Superior temporal gyrus (tissue), 1 donor: ENCODE measurements around the gene WNT10A.
"Not testable (repeated sequence)": the region's sequence is repeated elsewhere in the genome, so short reads cannot be mapped to it uniquely, and the experiment has no call there.

Experiments
- DNase-seq: peaks from one replicate; pipeline ENCODE4 v3.0.0-alpha.2; 2016; ENCODE audit errors: extremely low spot score

The WNT10A gene

DNA sequence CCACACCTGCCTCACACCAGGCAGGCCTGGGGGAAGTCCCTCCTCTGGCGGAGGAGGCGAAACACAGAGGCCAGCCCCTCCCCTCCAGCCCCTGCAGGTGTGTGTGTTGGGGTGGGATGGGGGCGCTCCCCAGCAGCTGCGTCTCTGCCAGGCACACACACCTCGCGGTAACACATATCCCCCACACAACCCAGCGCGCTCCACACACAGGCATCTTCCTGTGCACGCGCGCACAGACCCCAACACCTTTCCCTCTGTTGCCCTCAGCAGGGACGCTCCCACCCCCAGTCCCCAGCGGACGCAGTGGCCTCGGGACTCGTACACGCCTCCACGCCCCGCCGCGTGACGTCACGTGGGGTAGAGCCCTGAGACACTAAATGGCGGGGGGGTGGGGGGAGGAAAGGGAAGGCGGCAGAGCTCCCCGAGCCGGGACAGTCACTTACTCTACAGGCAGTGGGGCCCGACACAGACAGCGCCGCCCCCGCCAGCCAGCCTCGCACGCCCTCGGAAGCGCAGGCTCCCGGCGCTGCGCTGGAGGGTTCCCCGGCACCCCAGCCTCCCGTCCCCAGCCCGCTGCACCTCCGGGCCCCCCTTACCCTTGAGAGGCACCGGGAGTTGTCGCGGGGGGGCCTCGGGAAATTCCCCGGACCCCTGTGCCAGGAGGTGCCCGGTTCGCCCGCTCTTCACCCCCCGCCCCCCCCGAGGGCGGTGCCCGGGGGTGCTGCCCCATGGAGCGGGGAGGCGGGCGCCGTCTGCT, at the start of gene WNT10A:
WNT10A (plus strand) TSS at position 751 of the 757 bp plus-strand sequence. CDS start 144 bp downstream, outside the sequence.
- DNase-seq: no peak

DNA sequence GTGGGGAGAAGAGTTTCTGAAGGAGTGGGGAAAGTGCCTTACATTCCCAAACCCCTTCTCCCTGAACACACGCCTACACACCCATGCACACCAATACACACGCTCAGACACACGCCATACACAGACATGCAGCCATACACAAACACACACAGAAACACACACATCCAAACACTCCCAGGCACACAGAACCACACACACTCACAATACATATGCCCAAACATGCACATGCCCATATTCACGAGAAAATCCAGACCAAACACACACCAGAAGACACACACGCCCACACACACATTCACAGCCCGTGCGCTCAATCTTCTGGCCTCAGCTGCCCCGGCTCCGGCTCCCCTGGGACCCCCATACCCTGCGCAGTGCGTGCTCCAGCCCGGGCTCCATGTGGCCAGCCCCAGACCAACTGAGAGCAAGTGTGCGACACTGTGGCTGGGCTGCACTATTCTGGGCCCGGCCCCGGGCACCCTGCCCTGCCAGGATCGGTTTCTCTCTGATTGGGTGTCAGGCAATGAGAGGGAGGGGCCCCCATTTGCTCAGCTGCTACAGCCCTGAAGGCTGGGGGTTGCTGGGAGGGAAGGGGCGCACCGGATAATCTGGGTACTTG, 49.2 kb upstream of the WNT10A start, which contains the start of gene PRKAG3:
PRKAG3 (minus strand) TSS at position 426 of the 613 bp plus-strand sequence.
- DNase-seq: no peak

- no peak for DNase-seq
Measured at GRCh38 chr2:218832081-218832480, 48.6 kb upstream of the WNT10A start.

- no peak for DNase-seq
Measured at GRCh38 chr2:218832520-218832919, 48.1 kb upstream of the WNT10A start.

DNA sequence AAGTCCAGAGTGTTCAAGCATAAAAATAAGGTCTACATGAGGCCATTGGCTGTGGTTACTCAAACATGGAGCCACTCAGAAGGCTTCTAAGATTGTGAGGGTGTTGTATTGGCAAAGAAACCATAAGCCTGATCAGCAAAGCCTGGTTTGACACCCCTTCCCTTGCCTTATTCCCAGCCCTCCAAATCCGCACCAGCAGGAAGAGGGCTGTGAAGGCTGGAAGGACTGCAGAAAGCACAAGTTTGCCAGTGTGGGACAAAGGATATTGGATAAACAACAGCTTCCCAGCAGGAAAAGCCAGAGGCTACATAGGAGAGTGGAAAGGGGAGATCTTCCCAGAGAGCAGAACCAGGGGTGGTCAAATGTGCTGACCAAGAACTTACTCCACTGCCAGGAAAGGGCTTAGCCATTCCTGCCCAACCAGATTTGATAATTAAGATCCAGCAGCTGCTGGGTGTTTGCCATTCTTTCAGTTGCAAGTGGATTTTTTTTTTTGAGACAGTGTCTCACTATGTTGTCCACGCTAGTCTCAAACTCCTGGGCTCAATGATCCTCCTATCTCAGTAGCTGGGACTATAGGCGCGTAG, 47.5 kb upstream of the WNT10A start:
- no peak for DNase-seq

DNA sequence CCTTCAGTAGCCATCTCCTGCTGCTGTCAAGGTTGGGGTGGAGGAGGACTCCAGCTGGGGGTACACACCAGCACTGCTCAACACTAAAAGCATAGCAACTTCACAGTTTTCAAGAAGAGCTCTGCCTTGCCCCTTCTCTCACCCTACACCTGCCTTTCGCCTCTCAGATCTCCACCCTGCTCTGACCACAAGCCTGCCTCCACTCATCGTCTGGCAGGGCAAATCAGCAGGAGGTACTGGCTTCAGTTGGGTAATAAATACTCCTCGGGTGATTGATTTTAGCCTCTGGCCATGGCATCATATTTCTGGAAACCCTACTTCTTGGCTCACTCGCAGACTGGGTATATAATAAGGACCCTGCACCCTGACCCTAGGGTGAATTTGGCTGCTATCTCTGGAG, 46.0 kb upstream of the WNT10A start:
- no peak for DNase-seq

DNA sequence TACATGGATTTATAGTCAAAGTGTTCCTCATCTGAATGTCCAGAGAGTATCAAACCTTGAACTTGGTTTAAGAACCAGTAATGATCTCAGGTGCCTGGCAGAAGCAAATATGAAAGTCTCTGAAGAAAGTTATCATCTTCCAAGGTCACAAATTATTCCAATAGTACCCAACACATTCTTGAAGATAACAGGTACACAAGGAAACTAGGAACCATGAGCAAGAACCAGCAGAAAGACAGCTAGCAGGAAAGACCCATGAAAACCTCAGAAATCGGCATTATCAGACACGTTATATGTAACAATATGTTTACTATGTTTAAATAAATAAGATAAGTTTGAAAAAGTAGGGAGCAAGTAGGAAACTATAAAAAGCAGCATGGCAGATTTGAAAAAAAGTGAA, 43.2 kb upstream of the WNT10A start:
- DNase-seq: no peak

- DNase-seq: no peak
Measured at GRCh38 chr2:218839430-218839829, 41.2 kb upstream of the WNT10A start.

DNA sequence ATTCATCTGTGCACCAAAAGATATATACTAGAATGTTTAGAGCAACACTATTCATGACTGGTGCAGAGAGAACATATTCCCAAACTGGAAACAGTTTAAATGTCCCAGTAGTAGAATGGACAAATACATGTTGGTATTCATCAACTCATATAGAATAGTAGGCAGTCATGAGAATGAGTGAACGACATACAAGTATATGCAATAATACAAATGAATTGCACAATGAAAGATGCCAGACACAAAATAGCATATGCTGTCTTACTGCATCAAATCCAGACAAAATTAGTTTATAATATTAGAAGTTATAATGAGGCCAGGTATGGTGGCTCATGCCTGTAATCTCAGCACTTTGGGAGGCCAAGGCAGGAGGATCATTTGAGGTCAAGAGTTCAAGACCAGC, 40.8 kb upstream of the WNT10A start:
- DNase-seq: no peak

DNA sequence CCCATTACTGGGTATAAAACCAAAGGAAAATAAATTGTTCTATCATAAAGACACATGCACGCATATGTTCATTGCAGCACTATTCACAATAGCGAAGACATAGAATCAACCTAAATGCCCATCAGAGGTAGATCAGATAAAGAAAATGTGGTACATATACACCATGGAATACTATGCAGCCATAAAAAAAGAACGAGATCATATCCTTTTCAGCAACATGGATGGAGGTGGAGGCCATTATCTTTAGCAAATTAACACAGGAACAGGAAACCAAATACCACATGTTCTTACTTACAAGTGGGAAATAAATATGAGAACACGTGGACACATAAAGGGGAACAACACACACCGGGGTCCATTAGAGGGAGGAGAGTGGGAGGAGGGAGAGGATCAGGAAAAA, 36.3 kb upstream of the WNT10A start:
- DNase-seq: not testable (repeated sequence)

GRCh38 chr2:218846963-218847362, 33.7 kb upstream of the WNT10A start:
- not testable (repeated sequence) for DNase-seq

GRCh38 chr2:218849721-218850120, 30.9 kb upstream of the WNT10A start:
- no peak for DNase-seq

DNA sequence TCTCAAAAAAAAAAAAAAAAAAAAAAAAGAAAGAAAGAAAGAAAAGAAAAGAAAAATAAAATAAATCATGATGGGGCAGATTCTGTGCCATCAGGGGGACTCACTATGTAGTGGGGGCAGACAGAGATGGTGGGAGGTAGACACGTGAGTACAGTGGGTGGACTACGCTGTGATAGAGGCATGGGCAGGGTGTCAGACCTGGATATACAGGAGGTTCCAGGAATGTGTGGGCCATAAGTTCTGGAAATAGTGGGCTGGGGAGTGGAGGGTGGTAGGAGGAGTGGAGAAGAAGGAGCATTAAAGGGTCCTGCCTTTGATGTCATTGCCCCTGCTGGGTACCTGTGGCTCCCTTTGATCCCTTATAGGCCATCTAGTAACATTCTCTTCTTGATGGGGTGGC, 29.9 kb upstream of the WNT10A start:
- no peak for DNase-seq

DNA sequence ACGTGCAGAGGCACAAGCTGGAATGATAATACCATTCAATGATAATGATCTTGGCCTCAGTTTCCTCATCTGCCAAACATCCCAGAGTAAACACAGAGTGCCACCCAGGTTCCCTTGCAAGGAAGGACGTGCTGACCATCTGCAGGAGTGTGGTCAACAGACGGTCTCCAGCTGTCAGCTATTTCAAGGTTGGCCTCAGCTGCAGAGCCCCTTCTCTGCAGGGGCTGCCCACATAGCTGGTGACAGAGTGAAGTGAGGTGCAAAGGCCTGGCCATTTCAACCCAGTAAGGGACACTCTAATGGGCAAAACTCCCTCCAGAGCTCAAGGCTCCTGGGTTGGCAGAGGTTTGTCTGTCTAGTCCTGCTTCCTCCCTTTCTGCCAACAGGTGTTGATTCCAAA, 29.4 kb upstream of the WNT10A start:
- no peak for DNase-seq

- DNase-seq: peak; percentile 75
Measured at GRCh38 chr2:218852911-218853667, 27.6 kb upstream of the WNT10A start.

GRCh38 chr2:218853766-218854165, 26.9 kb upstream of the WNT10A start:
- no peak for DNase-seq

DNA sequence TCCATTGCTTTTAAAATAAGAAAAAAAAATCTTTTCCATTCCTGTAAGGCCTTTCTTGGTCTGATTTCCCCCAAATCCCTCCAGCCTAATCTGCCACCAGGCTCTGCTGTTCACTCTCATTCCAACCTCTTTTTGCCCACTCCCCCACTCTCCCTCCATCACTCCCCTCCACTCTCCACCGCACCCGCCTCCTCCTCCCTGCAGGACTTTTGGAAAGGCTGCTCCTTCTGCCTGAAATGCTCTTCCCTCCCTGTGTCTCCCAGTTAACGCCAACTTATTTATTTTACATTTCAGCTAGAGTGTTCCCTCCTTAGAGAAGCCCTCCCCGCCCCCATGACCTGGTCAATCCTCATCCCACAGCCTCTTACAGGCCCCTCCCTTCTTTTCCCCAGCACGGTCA, 25.8 kb upstream of the WNT10A start:
- DNase-seq: no peak

DNA sequence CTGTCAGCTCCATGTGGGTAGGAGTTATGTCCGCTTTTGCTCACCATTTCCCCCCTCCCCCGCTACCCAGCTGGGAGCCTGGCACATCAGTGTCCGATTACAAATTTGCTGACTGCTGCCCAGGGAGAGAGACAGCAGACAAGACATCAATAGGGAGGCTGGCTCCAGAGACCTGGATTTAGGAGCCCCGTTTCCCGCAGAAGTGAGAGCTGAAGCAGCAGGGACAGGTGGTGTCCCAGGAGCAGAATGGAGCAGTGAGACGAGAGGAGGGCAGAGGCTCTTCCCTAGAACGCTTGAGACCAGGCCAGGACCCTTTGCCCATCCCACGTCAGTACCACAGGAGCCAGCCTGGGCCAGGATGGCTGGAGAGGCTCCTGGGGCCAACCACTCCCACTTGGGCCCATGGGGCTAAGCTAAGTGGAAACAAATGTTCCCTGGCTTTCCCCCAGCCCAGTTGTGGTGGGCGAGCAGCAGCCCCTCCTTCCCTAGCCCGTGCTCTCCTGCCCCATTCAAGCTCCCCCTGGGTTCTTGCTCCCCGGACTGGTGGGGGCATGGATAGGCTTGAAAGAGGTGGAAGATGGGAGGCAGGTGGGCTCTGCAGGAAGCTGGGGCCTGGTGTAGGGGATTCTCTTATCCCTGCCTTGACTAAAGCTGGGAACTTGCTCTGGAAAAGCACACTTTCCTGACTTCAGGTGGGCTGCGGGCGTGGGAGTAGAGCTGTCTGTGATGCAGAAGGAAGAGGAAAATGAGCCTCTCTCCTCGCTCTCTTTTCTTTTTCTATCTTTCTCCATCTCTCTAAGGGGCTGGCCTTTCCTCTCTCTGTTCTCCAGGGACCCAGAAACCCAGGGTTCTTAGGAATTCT, 25.1 kb upstream of the WNT10A start:
- no peak for DNase-seq

DNA sequence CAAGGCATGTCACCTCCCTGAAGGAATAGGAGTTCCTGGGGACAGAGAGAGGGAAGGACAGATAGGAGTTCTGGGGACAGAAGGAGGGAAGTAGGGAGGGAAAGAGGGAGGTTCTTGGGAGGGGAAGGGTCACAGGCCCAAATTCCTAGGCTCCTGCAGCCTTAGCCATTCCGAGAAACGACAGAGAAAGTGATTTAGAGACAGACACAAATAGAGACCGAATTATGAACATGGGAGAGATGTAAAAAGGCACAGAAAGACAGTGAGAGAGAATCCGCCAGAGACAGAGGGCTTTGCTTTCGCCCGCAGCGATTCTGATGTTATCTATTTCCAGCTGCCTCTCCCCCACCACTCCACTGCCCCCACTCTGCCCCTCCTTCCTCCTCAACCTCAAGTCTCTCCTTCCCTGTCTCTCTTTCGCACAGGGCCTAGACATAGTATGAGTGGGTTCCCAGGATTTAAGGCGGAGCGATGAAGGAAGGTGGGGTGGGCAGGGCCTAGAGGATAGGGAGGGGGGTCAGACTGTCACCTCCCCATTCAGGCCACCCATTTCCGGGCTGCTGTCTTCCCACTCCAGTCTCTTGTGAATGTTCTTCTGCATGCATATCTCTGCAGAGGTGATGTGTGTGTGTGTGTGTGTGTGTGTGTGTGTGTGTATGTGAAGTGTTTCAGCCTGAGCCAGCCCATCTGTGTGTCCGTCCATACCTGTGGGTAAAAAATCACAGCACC, 24.3 kb upstream of the WNT10A start:
- no peak for DNase-seq

- no peak for DNase-seq
Measured at GRCh38 chr2:218856896-218857243, 23.8 kb upstream of the WNT10A start.
